HCT116 (cell line): ENCODE data around the gene USP15. TPM values are rescaled to one million over a fixed set of nuclear protein-coding genes. Genes with fewer than 3 reads are reported as not detected.

Experiments used
- ATAC-seq: fragments of 200-7000 bp; cut with Tn5 transposase; 2 replicates; pipeline ENCODE4 v1.9.1; 2020; ENCODE audit warnings: mild to moderate bottlenecking, moderate library complexity
- BruUV-seq: library from RNA; stranded (reverse); fragments of 400-500 nt; replicated peaks from 2 replicates; lab custom pipeline; 2021; lab: Mats Ljungman, UMichigan
- CTCF ChIA-PET: fragments of 300-600 bp; sonication (Branson Sonifier 250); formaldehyde crosslinking; loops from one replicate; lab custom pipeline; 2021; ENCODE audit warnings: antibody characterized with exemption; lab: Charles Lee
- POLR2A ChIA-PET: fragments of 300-600, 350-600 bp; sonication (Branson Sonifier 250); formaldehyde crosslinking; loops from one replicate; lab custom pipeline; 2021; ENCODE audit warnings: antibody characterized with exemption; lab: Charles Lee
- RAD21 ChIA-PET, 2 experiments: fragments of 300-600 bp; sonication (Branson Sonifier 250); formaldehyde crosslinking; loops; one replicate each; lab custom pipeline; 2023; ENCODE audit warnings: low total read pairs in 2 of 2; ENCODE audit not compliant: uncharacterized antibody in 2 of 2, unreplicated experiment in 2 of 2, low non-redundant PET in 1 of 2; lab: Charles Lee
- DNase-seq: peaks from one replicate; pipeline ENCODE4 v3.0.0-alpha.2; 2010; ENCODE audit warnings: low read depth, low spot score
- H2AFZ ChIP-seq: fragments of 200-600 bp; shearing (Covaris generic), sonication (generic); 2 replicates; pipeline ENCODE4 v1.6.1; 2017; ENCODE audit warnings: low read depth, mixed run types, mixed read lengths, antibody characterized with exemption, low read length; ENCODE audit not compliant: poor library complexity, severe bottlenecking
- H3K27ac ChIP-seq: 2 replicates; pipeline ENCODE4 v1.5.1; 2012; ENCODE audit warnings: low read depth, low read length
- H3K27me3 ChIP-seq: fragments of 200-600 bp; sonication (generic); 2 replicates; pipeline ENCODE4 v1.6.1; 2016; ENCODE audit warnings: mixed run types, low read length, mixed read lengths; ENCODE audit not compliant: insufficient read depth
- H3K36me3 ChIP-seq, 2 experiments: fragments of 200-500 bp in 1 of 2; fragments of 200-600 bp in 1 of 2; sonication (Bioruptor generic) in 1 of 2; sonication (generic) in 1 of 2; 2 replicates each; pipeline versions ENCODE4 v1.5.1 to v1.6.1; 2014 to 2016; ENCODE audit warnings: low read length in 2 of 2, inconsistent platforms in 1 of 2, mixed read lengths in 1 of 2, mixed run types in 1 of 2; ENCODE audit not compliant: insufficient read depth in 2 of 2, control insufficient read depth in 1 of 2
- H3K4me1 ChIP-seq, 2 experiments: fragments of 200-600 bp in 1 of 2; sonication (generic) in 1 of 2; 2 replicates each; pipeline versions ENCODE4 v1.5.1 to v1.6.1; 2012 to 2017; ENCODE audit warnings: low read length in 2 of 2, inconsistent platforms in 1 of 2, mild to moderate bottlenecking in 1 of 2, mixed read lengths in 1 of 2, mixed run types in 1 of 2, moderate library complexity in 1 of 2; ENCODE audit not compliant: insufficient read depth in 2 of 2, control insufficient read depth in 1 of 2
- H3K4me2 ChIP-seq: fragments of 200-600 bp; sonication (generic); 2 replicates; pipeline ENCODE4 v1.6.1; 2017; ENCODE audit warnings: mixed run types, low read length, mixed read lengths
- H3K4me3 ChIP-seq, 2 experiments: fragments of 200-600 bp in 1 of 2; sonication (generic) in 1 of 2; replicated peaks in 1 of 2; 2 replicates each; pipeline ENCODE4 v1.5.1; 2011 to 2016; ENCODE audit warnings: low read length in 2 of 2, control low read depth in 1 of 2, low read depth in 1 of 2, mild to moderate bottlenecking in 1 of 2, mixed read lengths in 1 of 2, mixed run types in 1 of 2
- H3K79me2 ChIP-seq: fragments of 200-600 bp; sonication (generic); 2 replicates; pipeline ENCODE4 v1.6.1; 2017; ENCODE audit warnings: mild to moderate bottlenecking, mixed run types, low read length, moderate library complexity, mixed read lengths; ENCODE audit not compliant: insufficient read depth
- H3K9ac ChIP-seq: fragments of 200-600 bp; sonication (generic); 2 replicates; pipeline ENCODE4 v1.6.1; 2016; ENCODE audit warnings: low read length, mixed read lengths
- H3K9me2 ChIP-seq: fragments of 200-600 bp; sonication (generic), shearing (Covaris generic); 2 replicates; pipeline ENCODE4 v1.6.1; 2017; ENCODE audit warnings: mixed run types, mild to moderate bottlenecking, moderate library complexity; ENCODE audit not compliant: insufficient read depth
- H3K9me3 ChIP-seq, 2 experiments: fragments of 200-500 bp in 1 of 2; fragments of 200-600 bp in 1 of 2; sonication (Bioruptor generic) in 1 of 2; sonication (generic) in 1 of 2; 2 replicates each; pipeline ENCODE4 v1.6.1; 2014 to 2017; ENCODE audit warnings: low read length in 2 of 2, mixed read lengths in 2 of 2, inconsistent platforms in 1 of 2, low read depth in 1 of 2, mild to moderate bottlenecking in 1 of 2, mixed run types in 1 of 2, moderate library complexity in 1 of 2; ENCODE audit not compliant: control insufficient read depth in 1 of 2, insufficient read depth in 1 of 2
- H4K20me1 ChIP-seq: fragments of 200-600 bp; sonication (generic), shearing (Covaris generic); 2 replicates; pipeline ENCODE4 v1.6.1; 2017; ENCODE audit warnings: mixed run types, mild to moderate bottlenecking, moderate library complexity; ENCODE audit not compliant: insufficient read depth
- CEBPB ChIP-seq: IDR thresholded peaks from 2 replicates; pipeline ENCODE4 v1.6.1; 2012; ENCODE audit warnings: low read depth
- EZH2phosphoT487 ChIP-seq: fragments of 200-600 bp; IDR thresholded peaks from 2 replicates; pipeline ENCODE4 v1.6.1; 2018; ENCODE audit warnings: antibody characterized with exemption, borderline replicate concordance
- POLR2A ChIP-seq: IDR thresholded peaks from 2 replicates; pipeline ENCODE4 v1.7.0; 2011; ENCODE audit warnings: borderline replicate concordance; ENCODE audit not compliant: insufficient read depth, insufficient read length; ENCODE audit errors: extremely low read depth
- POLR2AphosphoS5 ChIP-seq: IDR thresholded peaks from 2 replicates; pipeline ENCODE4 v1.6.1; 2011; ENCODE audit warnings: mild to moderate bottlenecking, low read depth, low read length, moderate library complexity
- RAD21 ChIP-seq: IDR thresholded peaks from 2 replicates; pipeline ENCODE4 v1.6.1; 2012; ENCODE audit warnings: low read depth, mild to moderate bottlenecking
- SIN3A ChIP-seq: IDR thresholded peaks from 2 replicates; pipeline ENCODE4 v1.6.1; 2012; ENCODE audit warnings: low read depth
- SP1 ChIP-seq: IDR thresholded peaks from 2 replicates; pipeline ENCODE4 v1.6.1; 2012; ENCODE audit warnings: low read depth
- YY1 ChIP-seq: IDR thresholded peaks from 2 replicates; pipeline ENCODE4 v1.6.1; 2011; ENCODE audit warnings: low read length, low read depth, moderate library complexity, mild to moderate bottlenecking; ENCODE audit not compliant: insufficient replicate concordance; ENCODE audit errors: extremely low read depth
- ZFX ChIP-seq: fragments of 450-650 bp; IDR thresholded peaks from 2 replicates; pipeline ENCODE4 v1.6.1; 2017
- ZNF274 ChIP-seq: fragments of 200-500 bp; sonication (Bioruptor generic); IDR thresholded peaks from 2 replicates; pipeline ENCODE4 v1.6.1; 2014; ENCODE audit warnings: mild to moderate bottlenecking, low read depth, low read length, inconsistent platforms
- intact Hi-C: fragments of 100-400 bp; cut with micrococcal nuclease; formaldehyde crosslinking; loops from 2 replicates; pipeline ENCODE4 v1.10.0; 2022
- total RNA-seq: library from RNA; stranded (reverse); gene quantifications from one replicate; pipeline ENCODE4 v1.2.1, GENCODE V29; 2021; ENCODE audit not compliant: unreplicated experiment
- TF ChIP-seq, protein P1 (sequence below), 3 experiments: fragments of 200-600 bp in 1 of 3; sonication (generic) in 1 of 3; IDR thresholded peaks in 2 of 3; conservative IDR thresholded peaks in 1 of 3; 2 replicates each; pipeline ENCODE4 v1.5.1; 2012 to 2017; ENCODE audit warnings: low read depth in 2 of 3, low read length in 2 of 3, antibody characterized with exemption in 1 of 3, borderline replicate concordance in 1 of 3, control low read depth in 1 of 3, mild to moderate bottlenecking in 1 of 3, mixed read lengths in 1 of 3, mixed run types in 1 of 3, moderate library complexity in 1 of 3; ENCODE audit not compliant: insufficient read depth in 1 of 3

The USP15 gene
- total RNA-seq, 1 experiment from 2014 or later, result 49.5 TPM

DNA sequence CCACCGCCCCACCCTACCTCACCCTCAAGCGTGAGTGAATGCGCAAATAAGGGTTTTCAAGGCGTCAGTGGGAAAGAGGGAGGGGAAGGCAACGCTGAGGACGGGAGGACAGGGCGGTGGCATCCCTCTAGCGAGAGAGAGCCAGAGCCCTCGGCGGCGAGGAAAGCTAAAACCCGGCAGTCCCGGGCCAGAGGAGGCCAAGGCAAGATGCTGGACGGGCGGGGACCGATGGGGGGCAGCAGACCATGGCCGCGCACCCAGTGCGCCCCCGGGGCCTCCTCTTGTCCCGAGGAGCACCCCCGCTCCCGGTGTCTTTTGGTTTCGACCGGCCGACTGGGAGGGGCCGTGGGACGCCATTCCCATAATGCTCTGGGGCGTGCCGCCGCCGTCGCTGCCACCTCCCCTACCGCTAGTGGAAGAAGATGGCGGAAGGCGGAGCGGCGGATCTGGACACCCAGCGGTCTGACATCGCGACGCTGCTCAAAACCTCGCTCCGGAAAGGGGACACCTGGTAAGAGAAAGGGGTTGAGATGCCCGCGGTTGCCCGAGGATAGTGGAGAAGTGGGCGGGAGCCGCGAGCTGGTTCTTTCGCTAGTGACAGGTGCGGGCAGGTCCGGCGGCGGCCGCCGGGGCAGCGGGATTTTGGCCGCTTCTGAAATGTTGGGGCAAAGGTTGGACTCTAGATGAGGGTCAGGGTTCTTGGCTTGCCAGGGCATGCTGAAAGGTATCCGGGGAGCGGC is at the start of gene USP15 (continued):
- TF ChIP-seq YY1, result peak; percentile 97
- TF ChIP-seq SIN3A, result peak; percentile 90
- no peak for TF ChIP-seq ZNF274
- TF ChIP-seq SP1, result peak; percentile 96
- TF ChIP-seq CEBPB, result no peak
- peak; percentile 30; the same call in 1 of the 2 replicates for TF ChIP-seq ZFX
- TF ChIP-seq POLR2A, result peak; percentile 87
- TF ChIP-seq RAD21, result peak; percentile 41

DNA sequence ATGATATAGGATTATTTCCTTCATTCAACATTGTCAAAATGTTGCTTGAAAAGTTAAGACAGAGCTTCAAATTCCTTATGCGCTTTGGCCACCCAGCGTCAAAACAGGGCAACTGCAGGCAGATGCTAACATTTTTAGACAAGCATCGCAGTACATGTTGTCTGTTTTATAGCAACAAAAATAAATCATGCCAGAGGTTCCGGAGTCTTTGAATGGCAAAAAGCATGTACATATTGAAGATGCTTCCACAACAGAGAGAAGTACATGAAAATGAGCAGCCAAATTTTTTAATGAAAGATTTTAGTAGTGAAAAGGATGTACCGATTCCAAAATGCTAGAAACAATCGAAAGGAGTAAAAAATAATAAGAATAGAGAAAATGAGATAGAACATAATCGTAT is 49.8 kb upstream of the USP15 start:
- H3K27me3 ChIP-seq, result no peaks in the 10 kb centered on the region
- ChIA-PET RAD21 (no interaction called here), POLR2A (no interaction called here), CTCF (interaction anchor here (0.8 to 1.2 kb wide), 6 partner anchors 11 to 87 kb away, joined by 3 to 5 read pairs (median 4); no protein-coding TSS in a partner anchor)
- H3K9me3 ChIP-seq, result no peaks in the 10 kb centered on the region
- no peaks in the 10 kb centered on the region for H3K9me2 ChIP-seq
- H3K4me3 ChIP-seq, result no peak overlapping the region
- no peaks in the 10 kb centered on the region for H3K79me2 ChIP-seq
- intact Hi-C loops, result no loop called here
- no peak overlapping the region for H3K9ac ChIP-seq
- no peaks in the 10 kb centered on the region for H4K20me1 ChIP-seq
- ATAC-seq, result peak; percentile 71
- H3K27ac ChIP-seq, result no peak overlapping the region
- TF ChIP-seq EZH2phosphoT487 (no peak), RAD21 (peak; percentile 65), ZNF274 (no peak), POLR2AphosphoS5 (no peak), ZFX (no peak)
- TF ChIP-seq, protein P1, sequence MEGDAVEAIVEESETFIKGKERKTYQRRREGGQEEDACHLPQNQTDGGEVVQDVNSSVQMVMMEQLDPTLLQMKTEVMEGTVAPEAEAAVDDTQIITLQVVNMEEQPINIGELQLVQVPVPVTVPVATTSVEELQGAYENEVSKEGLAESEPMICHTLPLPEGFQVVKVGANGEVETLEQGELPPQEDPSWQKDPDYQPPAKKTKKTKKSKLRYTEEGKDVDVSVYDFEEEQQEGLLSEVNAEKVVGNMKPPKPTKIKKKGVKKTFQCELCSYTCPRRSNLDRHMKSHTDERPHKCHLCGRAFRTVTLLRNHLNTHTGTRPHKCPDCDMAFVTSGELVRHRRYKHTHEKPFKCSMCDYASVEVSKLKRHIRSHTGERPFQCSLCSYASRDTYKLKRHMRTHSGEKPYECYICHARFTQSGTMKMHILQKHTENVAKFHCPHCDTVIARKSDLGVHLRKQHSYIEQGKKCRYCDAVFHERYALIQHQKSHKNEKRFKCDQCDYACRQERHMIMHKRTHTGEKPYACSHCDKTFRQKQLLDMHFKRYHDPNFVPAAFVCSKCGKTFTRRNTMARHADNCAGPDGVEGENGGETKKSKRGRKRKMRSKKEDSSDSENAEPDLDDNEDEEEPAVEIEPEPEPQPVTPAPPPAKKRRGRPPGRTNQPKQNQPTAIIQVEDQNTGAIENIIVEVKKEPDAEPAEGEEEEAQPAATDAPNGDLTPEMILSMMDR (IDR thresholded peaks at IDR 0.05 in 2 of 3, conservative IDR thresholded peaks at IDR 0.05 in 1 of 3; ENCODE audit: borderline replicate concordance in 1 of 3, insufficient read depth in 1 of 3, low read depth in 2 of 3, low read length in 2 of 3), result peak; percentile 41 to 87 (median 85); a peak in 5 of 6 replicates
- TF ChIP-seq, all 23 proteins: peak for 2
- Histone ChIP-seq H3K4me2 (peak overlapping the region; percentile 39), H3K4me1 (peaks cover 0 to 3% of the 10 kb centered on the region in 2 experiments; a peak in 1 of 4 replicates), H2AFZ (peak overlapping the region; percentile 75), H3K36me3 (no peaks in the 10 kb centered on the region)
- DNase-seq, result peak; percentile 37
- no TSS peak for BruUV-seq
